CD4-positive, alpha-beta T cell (primary cell): ENCODE measurements around the gene SERPINE1. TPM values are rescaled to one million over a fixed set of nuclear protein-coding genes. Genes with fewer than 3 reads are reported as not detected.

Experiments used
- ATAC-seq: fragments of 200-7000 bp; cut with Tn5 transposase; one replicate; pipeline ENCODE4 v1.10.0; 2022; ENCODE audit warnings: mild to moderate bottlenecking; ENCODE audit not compliant: poor library complexity
- CTCF ChIA-PET: fragments of 350-600 bp; sonication (Branson Sonifier 250); formaldehyde crosslinking; loops from one replicate; lab custom pipeline; 2021; ENCODE audit warnings: antibody characterized with exemption, inconsistent platforms; lab: Charles Lee
- POLR2A ChIA-PET: fragments of 350-600 bp; sonication (Branson Sonifier 250); formaldehyde crosslinking; loops from one replicate; lab custom pipeline; 2021; ENCODE audit warnings: antibody characterized with exemption, inconsistent platforms; lab: Charles Lee
- DNase-seq, 14 experiments: peaks; one replicate each; pipeline ENCODE4 v3.0.0-alpha.2; 2013 to 2020; ENCODE audit warnings: mixed read lengths in 2 of 14
- H3K27ac ChIP-seq, 2 donors: one replicate each; pipeline versions ENCODE4 v1.5.1 to v1.7.0; 2013; ENCODE audit warnings: low read length in 2 of 2, low read depth in 1 of 2, mild to moderate bottlenecking in 1 of 2
- H3K27me3 ChIP-seq, 2 experiments: 1 replicate in 1 of 2; 2 replicates in 1 of 2; pipeline versions ENCODE4 v1.6.1 to v1.7.0; 2013; ENCODE audit warnings: low read length in 2 of 2, control low read depth in 1 of 2, mild to moderate bottlenecking in 1 of 2, moderate library complexity in 1 of 2; ENCODE audit not compliant: insufficient read depth in 2 of 2, control insufficient read depth in 1 of 2
- H3K36me3 ChIP-seq: one replicate; pipeline ENCODE4 v1.6.1; 2013; ENCODE audit warnings: low read length, control low read depth; ENCODE audit not compliant: insufficient read depth
- H3K4me1 ChIP-seq: one replicate; pipeline ENCODE4 v1.6.1; 2013; ENCODE audit warnings: low read length, control low read depth; ENCODE audit not compliant: insufficient read depth
- H3K4me3 ChIP-seq: one replicate; pipeline ENCODE4 v1.5.1; 2013; ENCODE audit warnings: mild to moderate bottlenecking, low read length, moderate library complexity
- H3K9me3 ChIP-seq, 2 experiments: 1 replicate in 1 of 2; 2 replicates in 1 of 2; pipeline versions ENCODE4 v1.6.1 to v1.7.0; 2013; ENCODE audit warnings: low read length in 2 of 2, mild to moderate bottlenecking in 2 of 2, control low read depth in 1 of 2, moderate library complexity in 1 of 2; ENCODE audit not compliant: control insufficient read depth in 1 of 2, insufficient read depth in 1 of 2
- H3K27ac Mint-ChIP-seq: one replicate; pipeline ENCODE4 v1.8.0; 2020; ENCODE audit warnings: mixed read lengths
- H3K27me3 Mint-ChIP-seq: one replicate; pipeline ENCODE4 v1.8.0; 2021; ENCODE audit warnings: mixed read lengths
- H3K36me3 Mint-ChIP-seq: one replicate; pipeline ENCODE4 v1.8.0; 2021; ENCODE audit warnings: low read depth, mixed read lengths
- H3K4me1 Mint-ChIP-seq: one replicate; pipeline ENCODE4 v1.8.0; 2021; ENCODE audit warnings: low read depth, mixed read lengths
- H3K4me3 Mint-ChIP-seq: one replicate; pipeline ENCODE4 v1.8.0; 2020; ENCODE audit warnings: mild to moderate bottlenecking, mixed read lengths
- H3K9me3 Mint-ChIP-seq: one replicate; pipeline ENCODE4 v1.8.0; 2020; ENCODE audit warnings: mixed read lengths
- intact Hi-C, 2 experiments: fragments of 100-400 bp; cut with DNase I in 1 of 2; cut with micrococcal nuclease in 1 of 2; formaldehyde crosslinking; loops; one replicate each; pipeline versions ENCODE4 v1.15.1 to v1.9.0; 2023 to 2025; cut with DNase I, micrococcal nuclease
- polyA plus RNA-seq, 2 donors: library from polyadenylated mRNA; unstranded; fragments of 120-200 nt; gene quantifications; one replicate each; pipeline ENCODE4 v1.2.1, GENCODE V29; 2013
- total RNA-seq, 174 experiments: library from RNA in 2 of 174; stranded (reverse) in 2 of 174; gene quantifications; one replicate each; pipeline ENCODE4 v1.2.3 and lab custom pipeline; 2021 to 2026
- TF ChIP-seq, protein P1 (sequence below): fragments of 200-600 bp; IDR thresholded peaks from one replicate; pipeline ENCODE4 v1.8.0; 2022; ENCODE audit warnings: antibody characterized with exemption, mild to moderate bottlenecking

The SERPINE1 gene
- total RNA-seq (under 1 TPM in 1 of 2 experiments, not detected in 1; 0.11 TPM), total RNA-seq (lab: John Stamatoyannopoulos, UW) (0 to 3.5 (median 0.33) reads per million in 172 experiments)
- polyA plus RNA-seq (2013, experiment 1 of 2) = not detected
- polyA plus RNA-seq (2013, experiment 2 of 2) = 0.31 TPM

DNA sequence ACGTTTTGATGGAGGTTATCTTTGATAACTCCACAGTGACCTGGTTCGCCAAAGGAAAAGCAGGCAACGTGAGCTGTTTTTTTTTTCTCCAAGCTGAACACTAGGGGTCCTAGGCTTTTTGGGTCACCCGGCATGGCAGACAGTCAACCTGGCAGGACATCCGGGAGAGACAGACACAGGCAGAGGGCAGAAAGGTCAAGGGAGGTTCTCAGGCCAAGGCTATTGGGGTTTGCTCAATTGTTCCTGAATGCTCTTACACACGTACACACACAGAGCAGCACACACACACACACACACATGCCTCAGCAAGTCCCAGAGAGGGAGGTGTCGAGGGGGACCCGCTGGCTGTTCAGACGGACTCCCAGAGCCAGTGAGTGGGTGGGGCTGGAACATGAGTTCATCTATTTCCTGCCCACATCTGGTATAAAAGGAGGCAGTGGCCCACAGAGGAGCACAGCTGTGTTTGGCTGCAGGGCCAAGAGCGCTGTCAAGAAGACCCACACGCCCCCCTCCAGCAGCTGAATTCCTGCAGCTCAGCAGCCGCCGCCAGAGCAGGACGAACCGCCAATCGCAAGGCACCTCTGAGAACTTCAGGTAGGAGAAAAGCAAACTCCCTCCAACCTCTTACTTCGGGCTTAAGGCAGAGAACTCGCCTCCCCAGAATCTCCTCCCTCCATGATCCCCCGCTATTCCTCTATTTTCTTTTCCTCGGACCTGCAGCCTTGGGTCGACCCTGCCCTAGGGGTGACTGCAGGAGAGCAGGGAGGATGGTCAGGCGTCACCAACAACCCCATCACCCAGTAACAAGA, at the start of gene SERPINE1:
Gene SERPINE1, plus strand, starts transcription at position 454 of the 809 bp plus-strand sequence. CDS start 1,290 bp downstream, outside the sequence.
- ChIA-PET CTCF (interaction anchor here (1.2 to 1.4 kb wide), 2 partner anchors 17 to 117 kb away, joined by 3 read pairs; no protein-coding TSS in a partner anchor), POLR2A (no interaction called here)
- Mint-ChIP-seq H3K27ac (no peak within 1 kb of the TSS), H3K27me3 (peaks cover 66% of the 10 kb centered on the region), H3K4me3 (peak within 1 kb of the TSS; percentile 64), H3K4me1 (peaks cover 25% of the 10 kb centered on the region), H3K9me3 (no peaks in the 10 kb centered on the region), H3K36me3 (no peaks in the 10 kb centered on the region)
- H3K27me3 ChIP-seq = peaks cover 40 to 41% of the 10 kb centered on the region in 2 experiments
- peaks cover 32% of the 10 kb centered on the region for H3K4me1 ChIP-seq
- no peak within 1 kb of the TSS for H3K4me3 ChIP-seq
- DNase-seq (peak; percentile 6 to 76 (median 38)), ATAC-seq (peak; percentile 85)
- TF ChIP-seq, protein P1, sequence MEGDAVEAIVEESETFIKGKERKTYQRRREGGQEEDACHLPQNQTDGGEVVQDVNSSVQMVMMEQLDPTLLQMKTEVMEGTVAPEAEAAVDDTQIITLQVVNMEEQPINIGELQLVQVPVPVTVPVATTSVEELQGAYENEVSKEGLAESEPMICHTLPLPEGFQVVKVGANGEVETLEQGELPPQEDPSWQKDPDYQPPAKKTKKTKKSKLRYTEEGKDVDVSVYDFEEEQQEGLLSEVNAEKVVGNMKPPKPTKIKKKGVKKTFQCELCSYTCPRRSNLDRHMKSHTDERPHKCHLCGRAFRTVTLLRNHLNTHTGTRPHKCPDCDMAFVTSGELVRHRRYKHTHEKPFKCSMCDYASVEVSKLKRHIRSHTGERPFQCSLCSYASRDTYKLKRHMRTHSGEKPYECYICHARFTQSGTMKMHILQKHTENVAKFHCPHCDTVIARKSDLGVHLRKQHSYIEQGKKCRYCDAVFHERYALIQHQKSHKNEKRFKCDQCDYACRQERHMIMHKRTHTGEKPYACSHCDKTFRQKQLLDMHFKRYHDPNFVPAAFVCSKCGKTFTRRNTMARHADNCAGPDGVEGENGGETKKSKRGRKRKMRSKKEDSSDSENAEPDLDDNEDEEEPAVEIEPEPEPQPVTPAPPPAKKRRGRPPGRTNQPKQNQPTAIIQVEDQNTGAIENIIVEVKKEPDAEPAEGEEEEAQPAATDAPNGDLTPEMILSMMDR = no peak
- H3K27ac ChIP-seq = no peak within 1 kb of the TSS
- intact Hi-C loops = no loop called here
- no peaks in the 10 kb centered on the region for H3K9me3 ChIP-seq
- H3K36me3 ChIP-seq = no peaks in the 10 kb centered on the region

DNA sequence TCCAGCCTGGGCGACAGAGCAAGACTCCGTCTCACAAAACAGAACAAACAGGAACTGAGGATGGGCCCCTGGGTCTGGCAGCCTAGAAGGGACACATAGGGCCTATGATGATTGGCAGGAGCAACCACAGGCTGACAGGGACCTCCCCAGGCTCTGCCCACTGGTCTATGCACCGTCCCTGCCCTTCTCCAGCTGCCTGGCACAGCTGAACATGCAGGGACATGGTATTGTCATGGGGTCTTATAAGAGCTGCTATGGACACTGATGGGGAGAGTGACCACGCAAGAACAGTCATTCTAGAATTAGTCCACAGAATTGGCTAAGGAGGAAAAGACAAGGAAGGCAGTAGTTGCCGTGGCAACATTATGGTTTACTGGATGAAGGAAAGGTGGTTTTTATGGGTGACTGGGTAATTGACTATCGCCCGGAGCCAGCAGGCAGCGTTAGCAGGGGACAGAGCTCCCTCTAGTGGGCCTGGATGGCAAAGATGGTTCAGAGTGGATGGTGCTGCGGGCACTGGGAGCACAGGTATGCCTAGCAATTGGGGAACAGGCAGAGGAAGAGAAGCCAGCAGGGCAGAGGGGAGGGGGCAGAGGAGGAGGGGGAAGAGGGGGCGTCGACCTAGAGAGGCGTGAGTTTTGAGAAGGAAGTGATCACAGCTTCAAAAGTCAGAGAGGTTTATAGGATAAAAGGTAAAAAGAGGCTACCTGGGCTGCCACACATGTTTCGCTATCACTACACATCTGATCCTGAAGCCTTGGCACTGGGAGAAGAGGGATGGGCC, 49.4 kb upstream of the SERPINE1 start:
- H3K9me3 Mint-ChIP-seq = no peaks in the 10 kb centered on the region

More for the DNA sequence above, 49.4 kb upstream of the SERPINE1 start:
- H3K9me3 ChIP-seq = no peaks in the 10 kb centered on the region
- H3K36me3 Mint-ChIP-seq = no peaks in the 10 kb centered on the region
- no peaks in the 10 kb centered on the region for H3K27me3 ChIP-seq
- peaks cover 7% of the 10 kb centered on the region for H3K4me1 Mint-ChIP-seq
- no peak overlapping the region for H3K4me3 ChIP-seq
- CTCF ChIA-PET = interaction anchor here (0.7 to 1.4 kb wide), 15 partner anchors 8 to 212 kb away, joined by 3 to 6 read pairs (median 4); partner anchors contain the start of genes TRIM56 and UFSP1
- no peaks in the 10 kb centered on the region for H3K36me3 ChIP-seq
- TF ChIP-seq, protein P1 = peak; percentile 87
- ATAC-seq (peak; percentile 99), DNase-seq (peak; percentile 70 to 89 (median 80))
- no peak overlapping the region for H3K4me3 Mint-ChIP-seq
- peaks cover 5% of the 10 kb centered on the region for H3K4me1 ChIP-seq
- intact Hi-C loops = loop anchor here (5.0 kb wide), 3 partner anchors 180 to 280 kb away; partner anchors contain the start of gene ACHE (in 1 of the 2)
- no peak overlapping the region for H3K27ac ChIP-seq
- H3K27ac Mint-ChIP-seq = no peak overlapping the region
- POLR2A ChIA-PET = interaction anchor here (0.6 kb wide), 1 partner anchor 1055 kb away, joined by 3 read pairs; no protein-coding TSS in a partner anchor
- H3K27me3 Mint-ChIP-seq = peaks cover 11% of the 10 kb centered on the region
